GM21423 (cell line): ENCODE data around the gene PDGFB.

ENCODE experiments used
- ATAC-seq: cut with Tn5 transposase; IDR thresholded peaks from one replicate; pipeline ENCODE4 v1.9.1; 2021; ENCODE audit warnings: mild to moderate bottlenecking, moderate library complexity; ENCODE audit not compliant: unreplicated experiment

Gene PDGFB

GRCh38 chr22:39244496-39245129, at the start of gene PDGFB:
PDGFB (minus strand) TSS chr22:39244982; CDS start chr22:39243963, 1,019 bp downstream.
- no peak for ATAC-seq

GRCh38 chr22:39293766-39294368, 49.1 kb upstream of the PDGFB start:
- no peak for ATAC-seq

DNA sequence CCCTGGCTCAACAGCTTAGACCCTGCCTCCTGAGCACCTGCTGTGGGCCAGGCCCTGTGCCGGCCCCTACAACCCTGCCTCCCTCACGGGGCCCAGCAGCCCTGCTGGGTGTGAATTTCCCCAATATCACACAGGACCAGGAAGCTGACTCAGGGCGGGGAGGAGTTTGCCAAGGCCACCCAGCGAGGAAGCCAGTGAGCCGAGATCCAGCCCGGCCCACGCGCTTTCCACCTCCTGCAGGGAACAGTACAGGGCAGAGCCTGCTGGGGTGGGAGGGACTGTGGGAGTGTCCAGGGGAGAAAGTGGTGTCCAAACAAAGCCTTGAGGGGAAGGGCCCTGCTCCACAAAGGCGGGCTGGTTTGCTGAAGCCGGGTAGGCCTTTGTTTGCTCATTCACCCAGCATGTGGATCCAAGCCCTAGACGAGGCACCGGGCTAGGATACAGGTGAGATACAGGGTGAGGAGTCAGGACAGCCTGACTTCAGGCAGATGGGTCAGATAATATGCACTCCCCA, 47.8 kb upstream of the PDGFB start:
- no peak for ATAC-seq

DNA sequence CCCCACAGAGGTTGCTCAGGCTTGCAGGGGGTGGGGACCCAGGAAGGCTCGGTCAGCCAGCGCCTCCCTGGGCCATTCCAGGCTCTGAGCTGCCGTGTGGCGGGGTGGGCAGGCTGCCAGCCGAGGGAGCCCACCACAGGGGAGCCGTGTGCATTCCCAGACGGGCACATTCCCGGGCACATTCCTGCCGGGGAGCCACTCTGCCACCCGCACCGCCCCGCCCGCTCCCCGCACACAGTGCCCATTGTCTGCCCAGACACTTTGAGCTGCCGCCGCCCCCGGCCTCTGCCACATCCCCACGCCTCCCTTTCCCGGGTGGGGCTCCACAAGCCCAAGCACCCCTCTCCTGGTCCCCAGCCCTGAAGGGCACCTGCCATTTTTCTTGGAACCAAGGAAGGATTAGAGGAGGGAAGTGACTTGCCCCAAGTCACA, 47.3 kb upstream of the PDGFB start:
- ATAC-seq: no peak

- ATAC-seq: no peak
These were observed 46.7 kb upstream of the PDGFB start for GRCh38 chr22:39291523-39291922.

DNA sequence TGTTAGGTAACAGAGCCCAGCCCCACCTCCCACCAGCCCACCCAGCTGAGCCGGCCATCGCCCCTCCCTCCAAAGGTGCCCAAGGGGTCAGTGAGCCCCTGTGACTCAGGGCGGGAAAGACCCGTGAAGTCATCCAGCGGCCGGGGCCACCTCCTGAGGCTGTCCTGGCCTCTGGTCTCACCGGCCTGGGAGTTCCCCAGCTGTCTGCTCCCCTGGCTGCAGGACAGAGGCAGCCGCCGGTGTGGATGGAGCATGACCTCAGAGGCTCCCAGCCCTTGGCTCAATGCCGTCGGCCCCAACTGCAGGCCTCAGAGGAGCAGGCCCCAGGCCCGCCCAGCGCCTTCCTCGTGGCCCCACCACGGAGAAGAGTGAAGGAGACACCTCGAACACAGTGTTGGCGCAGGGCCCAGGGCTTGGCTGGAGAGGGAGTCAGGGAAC, 46.0 kb upstream of the PDGFB start:
- ATAC-seq: no peak

GRCh38 chr22:39289975-39290720, 45.4 kb upstream of the PDGFB start:
- no peak for ATAC-seq

DNA sequence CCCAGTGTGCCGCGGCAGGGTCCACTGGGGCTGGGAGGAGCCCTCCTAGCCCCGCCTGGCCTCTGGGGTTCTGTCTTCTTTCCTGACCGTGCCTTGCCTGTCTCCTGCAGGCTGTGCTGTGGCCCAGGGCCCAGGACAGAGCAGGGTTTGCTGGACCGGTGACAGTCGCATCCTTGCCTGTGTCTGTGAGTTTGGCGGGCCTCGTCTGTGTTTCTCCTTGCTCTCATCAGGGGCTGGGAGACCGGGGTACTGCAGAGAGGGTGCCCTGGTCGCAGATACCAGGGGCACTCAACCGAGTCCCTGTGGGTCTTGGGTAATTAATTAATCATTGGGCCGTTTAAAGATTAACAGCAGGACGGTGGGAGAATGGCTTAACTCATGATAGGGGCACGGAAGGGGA, 44.8 kb upstream of the PDGFB start:
- no peak for ATAC-seq

- no peak for ATAC-seq
These were observed 43.5 kb upstream of the PDGFB start for GRCh38 chr22:39288135-39288898.

DNA sequence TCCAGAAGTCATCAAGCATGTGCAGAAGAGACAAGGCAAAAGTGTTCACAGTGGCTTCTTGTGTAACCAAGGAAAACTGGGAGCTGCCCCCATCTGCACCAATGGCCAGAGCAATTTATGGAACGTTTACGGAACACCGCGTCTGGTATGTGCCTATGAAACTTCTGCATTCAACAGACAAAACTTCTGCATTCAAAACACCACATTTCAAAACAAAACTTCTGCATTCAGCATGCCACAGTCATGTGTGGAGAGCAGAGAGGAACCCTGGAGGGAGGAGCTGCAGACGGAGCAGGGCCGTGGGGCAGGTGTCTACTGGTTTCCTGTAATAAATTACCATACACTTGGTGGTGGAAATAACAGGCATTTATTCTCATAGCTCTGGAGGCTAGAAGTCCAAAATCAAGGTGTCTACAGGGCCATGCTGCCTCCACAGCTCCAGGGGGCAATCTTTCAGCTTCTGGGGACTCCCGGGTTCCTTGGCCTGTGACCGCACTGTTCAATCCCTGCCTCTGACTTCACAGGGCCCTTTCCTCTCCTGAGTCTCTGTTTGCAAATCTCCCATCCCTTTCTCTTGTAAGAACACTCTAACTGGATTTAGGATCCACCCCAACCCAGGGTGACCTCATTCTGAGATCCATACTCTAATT, 42.4 kb upstream of the PDGFB start:
- ATAC-seq: no peak

- ATAC-seq: no peak
These were observed 40.2 kb upstream of the PDGFB start for GRCh38 chr22:39284983-39285382.

- no peak for ATAC-seq
These were observed 39.6 kb upstream of the PDGFB start for GRCh38 chr22:39284142-39284980.

DNA sequence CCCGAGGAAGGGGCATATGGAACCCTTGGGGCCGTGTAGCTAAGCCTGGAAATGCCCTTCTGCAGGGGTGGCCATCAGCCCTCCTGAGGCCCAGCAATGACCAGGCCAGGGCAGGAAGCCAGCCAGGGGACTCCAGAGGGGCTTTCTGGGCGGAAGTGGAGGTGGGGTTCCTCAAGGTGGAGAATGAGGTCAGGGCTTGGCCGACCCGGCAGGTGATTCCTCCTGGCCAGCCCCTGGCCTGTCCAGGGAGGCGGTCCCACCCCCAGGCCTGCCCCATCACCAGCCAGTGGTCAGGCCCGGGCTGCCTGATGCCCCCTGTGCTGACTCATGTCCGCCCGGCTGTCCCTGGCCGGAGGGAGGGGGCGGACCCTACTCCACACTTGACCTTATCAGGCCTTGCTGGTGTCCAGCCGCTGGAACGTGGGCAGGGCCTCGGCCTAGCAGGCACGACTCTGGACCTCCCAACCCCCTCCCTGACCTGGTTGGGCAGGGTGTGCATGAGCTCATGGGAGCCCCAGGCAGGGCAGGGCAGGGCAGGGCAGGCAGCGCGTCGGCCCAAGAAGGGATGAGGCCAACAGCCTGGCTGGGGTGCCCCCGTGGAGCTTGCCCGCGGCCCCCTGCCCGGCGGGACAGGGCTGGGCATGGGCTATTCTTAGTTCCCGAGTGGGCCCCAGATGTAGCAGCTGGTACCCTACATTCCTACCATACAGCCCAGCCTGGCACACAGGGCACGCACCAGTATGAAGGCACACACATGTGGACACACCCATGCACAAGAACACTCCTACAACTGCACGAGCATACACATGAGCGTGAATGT, 38.8 kb upstream of the PDGFB start:
- ATAC-seq: no peak

DNA sequence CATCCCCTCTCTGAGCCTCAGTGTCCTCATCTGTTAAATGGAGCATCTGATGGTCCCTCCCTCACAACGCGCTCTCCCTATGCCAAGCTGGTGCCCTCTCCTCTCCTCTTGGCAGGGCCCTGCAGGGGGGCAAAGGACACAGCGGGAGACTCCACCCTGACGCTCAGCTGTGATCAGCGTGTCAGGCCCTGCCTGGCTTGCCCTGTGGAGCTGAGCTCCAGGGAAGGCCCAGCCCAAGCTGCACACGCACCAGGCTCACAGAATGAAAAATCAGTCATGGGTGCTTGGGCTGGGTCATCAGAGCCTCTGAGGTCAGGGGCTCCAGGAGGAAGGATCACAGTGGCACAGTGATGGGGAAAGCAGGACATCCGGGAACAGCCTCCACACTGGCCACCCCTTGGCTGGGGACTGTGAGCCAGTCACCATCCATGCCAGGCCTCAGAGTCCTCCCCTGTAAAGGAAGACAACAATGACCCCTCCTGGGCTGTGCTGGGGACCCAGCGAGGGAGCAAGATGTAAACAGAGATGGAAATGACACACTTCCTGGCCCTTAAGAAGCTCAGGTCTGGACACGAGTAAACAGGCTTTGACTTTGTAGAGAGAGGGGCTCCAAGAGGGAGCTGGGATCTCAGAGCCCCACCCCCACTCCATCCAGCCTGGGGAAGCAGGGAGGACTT, 38.0 kb upstream of the PDGFB start:
- no peak for ATAC-seq

DNA sequence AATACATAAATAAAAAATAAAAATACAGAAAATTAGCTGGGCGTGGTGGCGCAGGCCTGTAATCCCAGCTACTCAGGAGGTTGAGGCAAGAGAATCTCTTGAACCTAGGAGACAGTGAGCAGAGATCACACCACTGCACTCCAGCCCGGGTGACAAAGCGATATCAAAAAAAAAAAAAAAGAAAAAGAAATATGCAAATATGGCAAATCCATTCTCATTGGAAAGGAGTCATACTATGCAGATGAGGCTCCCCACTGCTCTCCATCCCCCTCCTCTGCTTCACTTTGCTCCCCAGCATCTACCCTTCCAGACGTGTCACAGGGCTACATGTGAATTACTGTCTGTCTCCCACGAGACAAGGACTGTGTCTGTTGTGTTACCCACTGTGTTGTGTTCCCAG, 36.3 kb upstream of the PDGFB start:
- ATAC-seq: no peak

DNA sequence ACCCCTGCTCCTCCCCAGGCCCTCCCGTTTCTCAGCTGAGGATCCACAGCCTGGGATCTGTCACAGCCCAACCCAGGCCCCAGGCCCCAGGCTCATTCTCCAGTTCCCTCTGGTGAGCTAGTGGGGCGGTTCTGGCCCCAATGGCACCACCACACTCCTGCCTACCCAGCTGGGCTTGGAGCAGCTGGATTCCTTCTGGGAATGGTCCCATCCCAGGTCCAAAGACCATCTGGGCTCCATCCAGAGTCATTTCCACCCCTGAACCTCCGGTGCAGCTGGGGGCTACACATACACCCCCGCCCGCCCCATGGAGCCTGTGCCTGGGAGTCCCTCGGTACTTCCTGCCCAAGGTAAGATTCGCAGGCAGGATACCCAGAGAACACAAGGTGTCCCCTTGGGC, 35.5 kb upstream of the PDGFB start:
- ATAC-seq: no peak

- ATAC-seq: no peak
These were observed 34.5 kb upstream of the PDGFB start for GRCh38 chr22:39279170-39279850.

DNA sequence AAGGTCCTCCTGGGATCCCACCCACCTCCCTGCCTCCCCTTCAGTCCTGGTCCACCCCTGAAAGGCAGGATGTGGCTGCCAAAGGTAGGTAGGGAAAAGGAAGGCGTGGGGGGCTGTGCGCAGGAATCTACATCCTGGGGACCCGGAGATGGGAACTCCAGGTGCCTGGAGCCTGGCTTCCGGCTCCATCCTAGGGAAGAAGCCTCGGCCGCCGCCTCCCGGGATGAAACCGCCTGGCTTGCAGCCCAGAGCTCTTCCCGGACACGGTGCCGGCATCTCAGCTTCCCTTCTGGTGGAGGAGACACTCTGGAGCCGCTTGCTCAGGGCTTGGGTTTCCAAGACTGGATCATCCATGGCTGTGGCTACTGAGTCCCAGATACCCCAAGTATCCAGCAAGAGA, 33.3 kb upstream of the PDGFB start:
- no peak for ATAC-seq
